Suprapubic skin (tissue), 4 donors: ENCODE results near the gene ADGRB3. TPM values are rescaled to one million over a fixed set of nuclear protein-coding genes. Genes with fewer than 3 reads are reported as not detected.

Experiments
- DNase-seq, 2 donors: peaks; one replicate each; pipeline ENCODE4 v3.0.0-alpha.2; 2019; ENCODE audit warnings: low spot score in 2 of 2
- H3K27ac ChIP-seq: fragments of 200-600 bp; sonication (generic); one replicate; pipeline ENCODE4 v1.5.1; 2019
- H3K27me3 ChIP-seq: fragments of 200-600 bp; sonication (generic); one replicate; pipeline ENCODE4 v1.5.1; 2019
- H3K36me3 ChIP-seq: fragments of 200-600 bp; sonication (generic); one replicate; pipeline ENCODE4 v1.5.1; 2019
- H3K4me1 ChIP-seq: fragments of 200-600 bp; sonication (generic); one replicate; pipeline ENCODE4 v1.5.1; 2019
- H3K4me3 ChIP-seq: fragments of 200-600 bp; sonication (generic); one replicate; pipeline ENCODE4 v1.5.1; 2019; ENCODE audit warnings: mild to moderate bottlenecking
- H3K9me3 ChIP-seq: fragments of 200-600 bp; sonication (generic); one replicate; pipeline ENCODE4 v1.5.1; 2019
- CTCF ChIP-seq, 2 donors: fragments of 200-600 bp in 1 of 2; fragments of 450-650 bp in 1 of 2; sonication (generic) in 1 of 2; IDR thresholded peaks; one replicate each; pipeline ENCODE4 v1.5.1; 2016 to 2019; ENCODE audit warnings: antibody characterized with exemption in 2 of 2, mild to moderate bottlenecking in 1 of 2, moderate library complexity in 1 of 2
- EP300 ChIP-seq: sonication (generic); formaldehyde crosslinking; IDR thresholded peaks from one replicate; pipeline ENCODE4 v1.6.1; 2017; ENCODE audit warnings: antibody characterized with exemption
- POLR2A ChIP-seq, 2 donors: fragments of 450-650 bp; IDR thresholded peaks; one replicate each; pipeline ENCODE4 v1.6.1; 2017; ENCODE audit warnings: antibody characterized with exemption in 2 of 2, mild to moderate bottlenecking in 2 of 2, moderate library complexity in 2 of 2
- POLR2AphosphoS5 ChIP-seq, 3 donors: sonication (generic); formaldehyde crosslinking; IDR thresholded peaks; one replicate each; pipeline ENCODE4 v1.6.1; 2017; ENCODE audit warnings: antibody characterized with exemption in 3 of 3
- WGBS: methylation state at CpG from one replicate; pipeline ENCODE4 v1.1.5; 2018; 5-methylcytosine and 5-hydroxymethylcytosine counted together
- total RNA-seq, 4 donors: library from RNA; depleted of rRNA; stranded (reverse); fragments of >200 nt; gene quantifications; one replicate each; pipeline ENCODE4 v1.1.0, GENCODE V29; 2016

Gene ADGRB3
- total RNA-seq, 4 donors from 2014 or later: 0.42 to 2.2 (median 1.3) TPM

- Histone ChIP-seq H3K36me3 (no peaks in the 10 kb centered on the region), H3K4me1 (no peaks in the 10 kb centered on the region), H3K27ac (no peak overlapping the region), H3K27me3 (no peaks in the 10 kb centered on the region), H3K9me3 (no peaks in the 10 kb centered on the region), H3K4me3 (no peak overlapping the region)
- DNase-seq: no peak
- WGBS: 61% methylated on average over 1 of the region's 1 CpG
- TF ChIP-seq EP300 (no peak), CTCF (IDR thresholded peaks at IDR 0.05) (no peak), POLR2AphosphoS5 (IDR thresholded peaks at IDR 0.05) (no peak), POLR2A (IDR thresholded peaks at IDR 0.05) (no peak)
Observed at GRCh38 chr6:69069881-69070280, 434.8 kb downstream of the ADGRB3 start.

- TF ChIP-seq POLR2AphosphoS5 (IDR thresholded peaks at IDR 0.05) (no peak), CTCF (IDR thresholded peaks at IDR 0.05) (no peak), POLR2A (IDR thresholded peaks at IDR 0.05) (no peak), EP300 (no peak)
- no peak for DNase-seq
- WGBS: 89% methylated on average over 1 of the region's 1 CpG
- Histone ChIP-seq H3K27me3 (no peaks in the 10 kb centered on the region), H3K4me3 (no peak overlapping the region), H3K9me3 (no peaks in the 10 kb centered on the region), H3K36me3 (no peaks in the 10 kb centered on the region), H3K27ac (no peak overlapping the region), H3K4me1 (no peaks in the 10 kb centered on the region)
Observed at GRCh38 chr6:69072796-69073195, 437.7 kb downstream of the ADGRB3 start.

- no peaks in the 10 kb centered on the region for H3K27me3 ChIP-seq
- TF ChIP-seq CTCF (IDR thresholded peaks at IDR 0.05): no peak
- TF ChIP-seq POLR2A (IDR thresholded peaks at IDR 0.05): no peak
- no peak for TF ChIP-seq EP300
- TF ChIP-seq POLR2AphosphoS5 (IDR thresholded peaks at IDR 0.05): no peak
- no peaks in the 10 kb centered on the region for H3K4me1 ChIP-seq
- H3K27ac ChIP-seq: no peak overlapping the region
- no peak overlapping the region for H3K4me3 ChIP-seq
- no peaks in the 10 kb centered on the region for H3K36me3 ChIP-seq
- H3K9me3 ChIP-seq: no peaks in the 10 kb centered on the region
- 75% methylated on average over 4 of the region's 4 CpGs for WGBS
- DNase-seq: no peak
Observed at GRCh38 chr6:69084746-69085335, 449.8 kb downstream of the ADGRB3 start.

- Histone ChIP-seq H3K4me1 (no peaks in the 10 kb centered on the region), H3K9me3 (no peaks in the 10 kb centered on the region), H3K36me3 (no peaks in the 10 kb centered on the region), H3K27me3 (no peaks in the 10 kb centered on the region), H3K4me3 (no peak overlapping the region), H3K27ac (no peak overlapping the region)
- DNase-seq: no peak
- WGBS: 44% methylated on average over 2 of the region's 2 CpGs
- no peak for TF ChIP-seq POLR2AphosphoS5 (IDR thresholded peaks at IDR 0.05)
- no peak for TF ChIP-seq CTCF (IDR thresholded peaks at IDR 0.05)
- TF ChIP-seq EP300: no peak
- no peak for TF ChIP-seq POLR2A (IDR thresholded peaks at IDR 0.05)
Observed at GRCh38 chr6:69086689-69087088, 451.6 kb downstream of the ADGRB3 start.

- TF ChIP-seq POLR2AphosphoS5 (IDR thresholded peaks at IDR 0.05): no peak
- TF ChIP-seq CTCF (IDR thresholded peaks at IDR 0.05): no peak
- TF ChIP-seq EP300: no peak
- no peak for TF ChIP-seq POLR2A (IDR thresholded peaks at IDR 0.05)
- no peaks in the 10 kb centered on the region for H3K36me3 ChIP-seq
- H3K4me3 ChIP-seq: no peak overlapping the region
- H3K4me1 ChIP-seq: no peaks in the 10 kb centered on the region
- no peaks in the 10 kb centered on the region for H3K27me3 ChIP-seq
- no peaks in the 10 kb centered on the region for H3K9me3 ChIP-seq
- WGBS: 82% methylated on average over 1 of the region's 1 CpG
- DNase-seq: no peak
- H3K27ac ChIP-seq: no peak overlapping the region
Observed at GRCh38 chr6:69089539-69089938, 454.5 kb downstream of the ADGRB3 start.
